ACHN (cell line): Measurements from ENCODE around the gene TMC3.
"Not testable (repeated sequence)": the region's sequence is repeated elsewhere in the genome, so short reads cannot be mapped to it uniquely, and the experiment has no call there.

Source experiments
- DNase-seq: peaks from one replicate; pipeline ENCODE4 v3.0.0-alpha.2; 2015
- in situ Hi-C: cut with HindIII; loops from 2 replicates; pipeline ENCODE4 v1.10.0; 2017; ENCODE audit warnings: low sequenced_read_pairs, low pct_ligation_motif_present, low pct_unique_long_range_greater_than_20kb

TMC3 gene

GRCh38 chr15:81373775-81374395 is at the start of gene TMC3:
Gene TMC3, minus strand, starts transcription at chr15:81374213. Its CDS starts 136 bp downstream, at chr15:81374077.
- DNase-seq: no peak
- in situ Hi-C loops: no loop called here

GRCh38 chr15:81421461-81421860 is 47.4 kb upstream of the TMC3 start:
- in situ Hi-C loops: no loop called here
- DNase-seq: no peak

- in situ Hi-C loops: no loop called here
- DNase-seq: no peak
These were observed 45.4 kb upstream of the TMC3 start for GRCh38 chr15:81419332-81419943.

GRCh38 chr15:81418891-81419290 is 44.9 kb upstream of the TMC3 start:
- in situ Hi-C loops: no loop called here

GRCh38 chr15:81418444-81418843 is 44.4 kb upstream of the TMC3 start:
- DNase-seq: no peak
- in situ Hi-C loops: no loop called here

More at GRCh38 chr15:81418891-81419290, 44.9 kb upstream of the TMC3 start:
- DNase-seq: no peak

- in situ Hi-C loops: not testable (repeated sequence)
These were observed 40.4 kb upstream of the TMC3 start for GRCh38 chr15:81414274-81414968.

GRCh38 chr15:81413851-81414250 is 39.8 kb upstream of the TMC3 start:
- DNase-seq: no peak
- in situ Hi-C loops: no loop called here

More at GRCh38 chr15:81414274-81414968, 40.4 kb upstream of the TMC3 start:
- not testable (repeated sequence) for DNase-seq

- no peak for DNase-seq
- in situ Hi-C loops: no loop called here
These were observed 38.1 kb upstream of the TMC3 start for GRCh38 chr15:81411969-81412633.

- in situ Hi-C loops: no loop called here
- DNase-seq: no peak
These were observed 37.0 kb upstream of the TMC3 start for GRCh38 chr15:81411051-81411450.

- in situ Hi-C loops: no loop called here
- peak; percentile 45 for DNase-seq
These were observed 36.3 kb upstream of the TMC3 start for GRCh38 chr15:81410318-81410753.

- no peak for DNase-seq
- in situ Hi-C loops: no loop called here
These were observed 33.7 kb upstream of the TMC3 start for GRCh38 chr15:81407718-81408117.

GRCh38 chr15:81407176-81407575 is 33.2 kb upstream of the TMC3 start:
- in situ Hi-C loops: no loop called here
- no peak for DNase-seq

GRCh38 chr15:81400640-81401236 is 26.7 kb upstream of the TMC3 start:
- in situ Hi-C loops: no loop called here

GRCh38 chr15:81398910-81399551 is 25.0 kb upstream of the TMC3 start:
- no peak for DNase-seq
- in situ Hi-C loops: no loop called here

More at GRCh38 chr15:81400640-81401236, 26.7 kb upstream of the TMC3 start:
- peak; percentile 37 for DNase-seq

GRCh38 chr15:81398456-81398855 is 24.4 kb upstream of the TMC3 start:
- in situ Hi-C loops: no loop called here
- no peak for DNase-seq

GRCh38 chr15:81394603-81395002 is 20.6 kb upstream of the TMC3 start:
- no peak for DNase-seq
- in situ Hi-C loops: no loop called here

GRCh38 chr15:81391657-81392056 is 17.6 kb upstream of the TMC3 start:
- no peak for DNase-seq
- in situ Hi-C loops: no loop called here

GRCh38 chr15:81388436-81388770 is 14.4 kb upstream of the TMC3 start:
- in situ Hi-C loops: no loop called here
- DNase-seq: no peak
